Transverse colon (tissue), 4 donors: Measurements from ENCODE around the gene EEFSEC. TPM values are rescaled to one million over a fixed set of nuclear protein-coding genes. Genes with fewer than 3 reads are reported as not detected.

Experiments
- DNase-seq: peaks from one replicate; pipeline ENCODE4 v3.0.0-alpha.2; 2019
- H3K27ac ChIP-seq, 4 donors: fragments of 200-600 bp; sonication (generic); 2 replicates each; pipeline ENCODE4 v1.5.1; 2016 to 2018; ENCODE audit warnings: inconsistent platforms in 4 of 4
- H3K27me3 ChIP-seq: fragments of 200-600 bp; sonication (generic); 2 replicates; pipeline ENCODE4 v1.5.1; 2017; ENCODE audit warnings: inconsistent platforms
- H3K36me3 ChIP-seq, 4 donors: fragments of 200-600 bp; sonication (generic); 2 replicates each; pipeline ENCODE4 v1.5.1; 2017 to 2019; ENCODE audit warnings: inconsistent platforms in 4 of 4
- H3K4me1 ChIP-seq, 4 donors: fragments of 200-600 bp; sonication (generic); 2 replicates each; pipeline ENCODE4 v1.5.1; 2017 to 2020; ENCODE audit warnings: inconsistent platforms in 4 of 4
- H3K4me3 ChIP-seq, 4 donors: fragments of 200-600 bp; sonication (generic); 1 replicate in 1 of 4; 2 replicates in 3 of 4; pipeline versions ENCODE4 v1.5.1 to v1.6.1; 2017 to 2019; ENCODE audit warnings: inconsistent platforms in 4 of 4
- H3K9me3 ChIP-seq, 2 donors: fragments of 200-600 bp; sonication (generic); 2 replicates each; pipeline ENCODE4 v1.5.1; 2017 to 2019; ENCODE audit warnings: inconsistent platforms in 2 of 2
- EP300 ChIP-seq: sonication (generic); formaldehyde crosslinking; IDR thresholded peaks from one replicate; pipeline ENCODE4 v1.6.1; 2017; ENCODE audit warnings: antibody characterized with exemption, low read depth
- POLR2A ChIP-seq: fragments of 450-650 bp; IDR thresholded peaks from one replicate; pipeline ENCODE4 v1.6.1; 2016; ENCODE audit warnings: antibody characterized with exemption, mild to moderate bottlenecking, moderate library complexity
- POLR2AphosphoS5 ChIP-seq, 3 donors: sonication (generic); formaldehyde crosslinking; IDR thresholded peaks; one replicate each; pipeline ENCODE4 v1.6.1; 2016; ENCODE audit warnings: antibody characterized with exemption in 3 of 3
- WGBS, 2 donors: methylation state at CpG; one replicate each; pipeline ENCODE4 v1.1.5; 2018; ENCODE audit warnings: low coverage in 1 of 2; 5-methylcytosine and 5-hydroxymethylcytosine counted together
- in situ Hi-C, 4 donors: fragments of 200-750 bp; cut with MboI; loops; one replicate each; pipeline versions ENCODE4 v1.15.0 to v1.15.1; 2017; ENCODE audit warnings: low sequenced_read_pairs in 3 of 4, low pct_ligation_motif_present in 1 of 4, low pct_unique_long_range_greater_than_20kb in 1 of 4
- intact Hi-C: fragments of 100-400 bp; cut with DNase I; formaldehyde crosslinking; loops from one replicate; pipeline ENCODE4 v1.15.1; 2023; ENCODE audit warnings: low total_unique reads
- total RNA-seq, 4 donors: library from RNA; depleted of rRNA; stranded (reverse); fragments of >200 nt; gene quantifications; one replicate each; pipeline ENCODE4 v1.1.0, GENCODE V29; 2016
- TF ChIP-seq, protein P1 (sequence below), 5 experiments: fragments of 200-600 bp in 3 of 5; fragments of 450-650 bp in 2 of 5; sonication (generic) in 3 of 5; IDR thresholded peaks; 1 replicate in 2 of 5; 2 replicates in 3 of 5; pipeline ENCODE4 v1.5.1; 2016 to 2017; ENCODE audit warnings: antibody characterized with exemption in 5 of 5, inconsistent platforms in 3 of 5, mild to moderate bottlenecking in 2 of 5, moderate library complexity in 1 of 5

EEFSEC gene
- total RNA-seq, 4 donors from 2014 or later, result 10.3 to 16.8 (median 14.2) TPM

DNA sequence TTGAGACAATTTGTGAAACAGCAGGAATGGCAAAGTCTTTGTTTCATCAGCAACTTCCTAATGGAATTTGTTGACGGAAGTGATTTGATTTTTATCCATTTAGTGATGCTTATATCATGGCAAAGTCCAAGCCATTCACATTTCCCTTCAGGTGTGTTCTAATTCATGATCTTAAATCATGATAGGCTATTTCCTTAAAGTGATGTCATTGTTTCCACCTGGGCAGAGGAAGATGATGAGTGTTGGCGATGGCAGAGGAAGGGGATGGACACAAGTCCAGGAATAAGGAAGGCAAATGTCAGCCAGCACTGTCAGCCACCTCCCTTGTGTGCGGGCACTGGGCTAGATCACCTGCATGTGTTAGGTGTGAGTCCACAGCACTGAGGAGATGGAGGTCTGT lies 49.9 kb downstream of the EEFSEC start:
- no peaks in the 10 kb centered on the region for H3K9me3 ChIP-seq
- TF ChIP-seq POLR2A (no peak), POLR2AphosphoS5 (IDR thresholded peaks at IDR 0.05) (no peak), EP300 (no peak)
- TF ChIP-seq, protein P1, sequence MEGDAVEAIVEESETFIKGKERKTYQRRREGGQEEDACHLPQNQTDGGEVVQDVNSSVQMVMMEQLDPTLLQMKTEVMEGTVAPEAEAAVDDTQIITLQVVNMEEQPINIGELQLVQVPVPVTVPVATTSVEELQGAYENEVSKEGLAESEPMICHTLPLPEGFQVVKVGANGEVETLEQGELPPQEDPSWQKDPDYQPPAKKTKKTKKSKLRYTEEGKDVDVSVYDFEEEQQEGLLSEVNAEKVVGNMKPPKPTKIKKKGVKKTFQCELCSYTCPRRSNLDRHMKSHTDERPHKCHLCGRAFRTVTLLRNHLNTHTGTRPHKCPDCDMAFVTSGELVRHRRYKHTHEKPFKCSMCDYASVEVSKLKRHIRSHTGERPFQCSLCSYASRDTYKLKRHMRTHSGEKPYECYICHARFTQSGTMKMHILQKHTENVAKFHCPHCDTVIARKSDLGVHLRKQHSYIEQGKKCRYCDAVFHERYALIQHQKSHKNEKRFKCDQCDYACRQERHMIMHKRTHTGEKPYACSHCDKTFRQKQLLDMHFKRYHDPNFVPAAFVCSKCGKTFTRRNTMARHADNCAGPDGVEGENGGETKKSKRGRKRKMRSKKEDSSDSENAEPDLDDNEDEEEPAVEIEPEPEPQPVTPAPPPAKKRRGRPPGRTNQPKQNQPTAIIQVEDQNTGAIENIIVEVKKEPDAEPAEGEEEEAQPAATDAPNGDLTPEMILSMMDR (IDR thresholded peaks at IDR 0.05), result no peak

DNA sequence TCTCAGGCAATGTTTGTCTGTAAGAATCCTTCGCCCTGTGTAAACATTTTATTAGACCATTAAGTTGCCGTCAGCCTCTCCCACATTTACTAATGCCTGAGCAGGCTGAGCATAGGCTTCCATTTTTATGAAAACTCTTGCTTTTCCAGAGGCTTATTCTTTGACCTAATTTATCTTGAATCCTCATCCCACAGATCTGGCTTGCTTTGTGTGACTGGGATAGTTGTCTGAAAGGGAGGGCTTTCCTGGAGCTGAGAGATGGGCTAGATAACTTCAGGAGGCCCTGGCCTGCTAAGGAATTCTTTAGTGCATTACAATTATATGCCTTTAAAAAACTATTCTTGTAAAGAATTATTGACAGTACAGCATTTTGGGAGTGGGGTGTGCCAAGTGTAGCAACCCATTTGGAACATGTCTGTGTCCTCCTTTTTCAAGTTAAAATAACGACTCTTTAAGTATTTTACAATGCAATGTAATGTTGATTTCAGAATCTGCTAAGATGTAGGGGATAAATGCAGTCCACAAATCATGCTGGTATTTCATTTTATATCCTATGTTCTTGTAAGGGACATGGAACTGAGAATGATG lies 52.4 kb downstream of the EEFSEC start:
- Histone ChIP-seq H3K9me3 (no peaks in the 10 kb centered on the region), H3K27ac (no peak overlapping the region), H3K27me3 (no peaks in the 10 kb centered on the region), H3K4me1 (no peaks in the 10 kb centered on the region), H3K36me3 (no peaks in the 10 kb centered on the region), H3K4me3 (no peak overlapping the region)
- TF ChIP-seq, protein P1 (IDR thresholded peaks at IDR 0.05), result no peak
- TF ChIP-seq POLR2AphosphoS5 (IDR thresholded peaks at IDR 0.05) (no peak), POLR2A (no peak), EP300 (no peak)
- intact Hi-C loops, result no loop called here
- 73 to 88% methylated on average over 3 of the region's 3 CpGs for WGBS, 2 donors
- DNase-seq, result no peak
- in situ Hi-C loops, result no loop called here

More for the DNA sequence above, 49.9 kb downstream of the EEFSEC start:
- H3K4me1 ChIP-seq, result no peaks in the 10 kb centered on the region
- no peak overlapping the region for H3K4me3 ChIP-seq
- in situ Hi-C loops, result no loop called here
- no peaks in the 10 kb centered on the region for H3K27me3 ChIP-seq
- no peak overlapping the region for H3K27ac ChIP-seq
- H3K36me3 ChIP-seq, result no peaks in the 10 kb centered on the region
- intact Hi-C loops, result no loop called here
- DNase-seq, result no peak
- 94 to 99% methylated on average over 2 to 3 of the region's 3 CpGs for WGBS, 2 donors

DNA sequence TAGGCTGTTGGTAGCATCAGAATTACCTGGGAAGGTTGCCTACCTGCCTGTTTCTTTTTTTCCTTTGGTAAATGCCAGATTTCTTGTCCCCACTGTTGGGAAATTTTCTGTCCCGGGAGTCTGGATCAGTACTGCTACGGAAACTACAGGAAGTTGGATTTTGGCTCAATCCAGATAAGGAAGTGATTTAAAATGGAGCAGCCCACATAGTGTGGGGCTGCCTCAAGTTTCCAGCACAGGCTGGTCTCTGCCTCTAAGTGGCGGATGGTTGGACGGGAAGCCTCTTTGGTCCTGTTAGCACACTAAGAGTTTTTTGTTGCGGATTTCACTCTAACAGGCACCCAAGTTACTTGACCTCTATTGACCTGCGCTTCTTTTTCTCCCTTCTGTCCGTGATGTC lies 54.7 kb downstream of the EEFSEC start:
- H3K4me3 ChIP-seq, result no peak overlapping the region
- TF ChIP-seq POLR2AphosphoS5 (IDR thresholded peaks at IDR 0.05) (no peak), EP300 (no peak), POLR2A (no peak)
- TF ChIP-seq, protein P1 (IDR thresholded peaks at IDR 0.05), result no peak
- no peaks in the 10 kb centered on the region for H3K27me3 ChIP-seq
- 95 to 100% methylated on average over 5 to 7 of the region's 7 CpGs for WGBS, 2 donors
- DNase-seq, result no peak
- no peaks in the 10 kb centered on the region for H3K4me1 ChIP-seq
- intact Hi-C loops, result no loop called here
- H3K27ac ChIP-seq, result no peak overlapping the region
- H3K36me3 ChIP-seq, result no peaks in the 10 kb centered on the region
- in situ Hi-C loops, result no loop called here
- H3K9me3 ChIP-seq, result no peaks in the 10 kb centered on the region

- Histone ChIP-seq H3K27me3 (no peaks in the 10 kb centered on the region), H3K36me3 (no peaks in the 10 kb centered on the region), H3K27ac (no peak overlapping the region), H3K9me3 (no peaks in the 10 kb centered on the region), H3K4me3 (no peak overlapping the region), H3K4me1 (no peaks in the 10 kb centered on the region)
- no peak for DNase-seq
- no peak for TF ChIP-seq EP300
- TF ChIP-seq POLR2AphosphoS5 (IDR thresholded peaks at IDR 0.05), result no peak
- no peak for TF ChIP-seq POLR2A
- TF ChIP-seq, protein P1 (IDR thresholded peaks at IDR 0.05), result no peak
- in situ Hi-C loops (no loop called here), intact Hi-C loops (no loop called here)
- 89 to 94% methylated on average over 3 of the region's 3 CpGs for WGBS, 2 donors
Observed at GRCh38 chr3:128210711-128211110, 57.4 kb downstream of the EEFSEC start.
